ENCODE data around the gene SWSAP1.
A peak's percentile ranks its signal among the peaks of the same experiment; 100 is the strongest.

Gene SWSAP1

DNA sequence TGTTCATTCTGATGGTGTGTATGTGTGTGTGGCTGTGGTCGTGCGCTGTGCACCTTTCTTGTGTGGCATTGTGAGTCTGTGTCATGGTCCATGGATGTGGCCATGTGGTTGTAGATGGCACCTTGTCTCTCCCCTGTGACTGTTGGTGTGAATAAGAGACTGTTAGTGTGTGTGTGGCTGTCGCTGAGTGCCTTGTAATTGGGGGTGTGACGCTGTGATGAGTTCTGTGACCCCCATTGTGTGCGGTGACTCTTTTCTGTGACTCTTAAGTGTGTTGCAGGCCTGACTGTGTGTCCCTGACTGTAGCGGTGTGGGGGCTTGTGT is 18.4 kb upstream of the SWSAP1 start:
- TF ChIP-seq, protein P1, sequence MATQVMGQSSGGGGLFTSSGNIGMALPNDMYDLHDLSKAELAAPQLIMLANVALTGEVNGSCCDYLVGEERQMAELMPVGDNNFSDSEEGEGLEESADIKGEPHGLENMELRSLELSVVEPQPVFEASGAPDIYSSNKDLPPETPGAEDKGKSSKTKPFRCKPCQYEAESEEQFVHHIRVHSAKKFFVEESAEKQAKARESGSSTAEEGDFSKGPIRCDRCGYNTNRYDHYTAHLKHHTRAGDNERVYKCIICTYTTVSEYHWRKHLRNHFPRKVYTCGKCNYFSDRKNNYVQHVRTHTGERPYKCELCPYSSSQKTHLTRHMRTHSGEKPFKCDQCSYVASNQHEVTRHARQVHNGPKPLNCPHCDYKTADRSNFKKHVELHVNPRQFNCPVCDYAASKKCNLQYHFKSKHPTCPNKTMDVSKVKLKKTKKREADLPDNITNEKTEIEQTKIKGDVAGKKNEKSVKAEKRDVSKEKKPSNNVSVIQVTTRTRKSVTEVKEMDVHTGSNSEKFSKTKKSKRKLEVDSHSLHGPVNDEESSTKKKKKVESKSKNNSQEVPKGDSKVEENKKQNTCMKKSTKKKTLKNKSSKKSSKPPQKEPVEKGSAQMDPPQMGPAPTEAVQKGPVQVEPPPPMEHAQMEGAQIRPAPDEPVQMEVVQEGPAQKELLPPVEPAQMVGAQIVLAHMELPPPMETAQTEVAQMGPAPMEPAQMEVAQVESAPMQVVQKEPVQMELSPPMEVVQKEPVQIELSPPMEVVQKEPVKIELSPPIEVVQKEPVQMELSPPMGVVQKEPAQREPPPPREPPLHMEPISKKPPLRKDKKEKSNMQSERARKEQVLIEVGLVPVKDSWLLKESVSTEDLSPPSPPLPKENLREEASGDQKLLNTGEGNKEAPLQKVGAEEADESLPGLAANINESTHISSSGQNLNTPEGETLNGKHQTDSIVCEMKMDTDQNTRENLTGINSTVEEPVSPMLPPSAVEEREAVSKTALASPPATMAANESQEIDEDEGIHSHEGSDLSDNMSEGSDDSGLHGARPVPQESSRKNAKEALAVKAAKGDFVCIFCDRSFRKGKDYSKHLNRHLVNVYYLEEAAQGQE (IDR thresholded peaks at IDR 0.05; ENCODE audit: insufficient read depth in 1 of 2, low read depth in 2 of 2, low read length in 2 of 2), result no peak
- TF ChIP-seq FOXP2 (optimal IDR thresholded peaks at IDR 0.05; ENCODE audit: borderline replicate concordance, extremely low read depth, extremely low read length, insufficient read depth) (no peak), TAF1 (IDR thresholded peaks at IDR 0.05; ENCODE audit: borderline replicate concordance, insufficient read depth, low read length) (no peak), SIN3A (IDR thresholded peaks at IDR 0.05; ENCODE audit: borderline replicate concordance, insufficient read depth, low read length) (no peak), POLR2AphosphoS5 (IDR thresholded peaks at IDR 0.05; ENCODE audit: low read depth, low read length) (no peak)

DNA sequence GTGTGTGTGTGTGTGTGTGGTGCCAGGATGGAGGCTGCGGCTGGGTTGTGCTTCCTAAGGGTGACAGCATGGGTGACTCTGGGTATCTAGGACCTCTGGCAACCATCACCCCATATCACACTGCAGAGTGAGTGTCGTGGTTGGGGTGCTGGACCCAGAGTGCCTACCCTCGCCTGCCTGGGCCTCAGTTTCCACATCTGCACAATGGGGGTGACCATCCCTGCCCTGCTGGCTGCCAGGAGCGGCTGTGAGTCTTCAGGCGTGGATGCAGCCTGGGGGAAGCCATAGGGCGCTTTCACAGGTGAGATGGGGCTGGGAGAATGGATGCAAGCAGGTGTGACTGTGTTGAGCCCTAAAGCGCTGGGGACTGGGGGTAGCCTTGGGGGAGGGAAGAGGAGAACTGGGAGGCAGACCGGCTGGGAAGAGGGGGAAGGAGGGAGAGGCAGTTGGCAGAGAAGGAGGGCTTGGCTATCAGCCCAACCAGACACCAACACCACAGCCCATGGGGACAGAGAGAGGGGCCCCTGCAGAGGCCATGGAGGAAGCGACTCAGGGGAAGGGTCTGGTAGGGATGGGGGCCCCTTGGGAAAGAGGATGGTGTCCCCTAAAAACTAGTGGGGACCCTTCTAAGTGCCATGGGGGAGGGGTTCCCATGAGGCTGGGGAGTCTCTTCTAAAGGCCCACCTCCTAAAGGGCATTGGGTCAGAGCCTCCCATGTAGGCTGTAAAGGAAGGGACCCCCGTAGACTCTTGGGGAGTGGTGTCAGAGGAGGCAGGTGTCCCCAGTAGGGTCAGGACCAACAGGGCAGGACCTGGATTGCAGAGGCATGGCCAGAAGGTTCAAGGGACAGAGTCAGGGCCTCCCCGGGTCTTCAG is 17.6 kb upstream of the SWSAP1 start:
- TF ChIP-seq TAF1 (IDR thresholded peaks at IDR 0.05; ENCODE audit: borderline replicate concordance, insufficient read depth, low read length) (no peak), POLR2AphosphoS5 (IDR thresholded peaks at IDR 0.05; ENCODE audit: low read depth, low read length) (no peak), FOXP2 (optimal IDR thresholded peaks at IDR 0.05; ENCODE audit: borderline replicate concordance, extremely low read depth, extremely low read length, insufficient read depth) (no peak)
- TF ChIP-seq, protein P1 (IDR thresholded peaks at IDR 0.05; ENCODE audit: insufficient read depth in 1 of 2, low read depth in 2 of 2, low read length in 2 of 2), result no peak

DNA sequence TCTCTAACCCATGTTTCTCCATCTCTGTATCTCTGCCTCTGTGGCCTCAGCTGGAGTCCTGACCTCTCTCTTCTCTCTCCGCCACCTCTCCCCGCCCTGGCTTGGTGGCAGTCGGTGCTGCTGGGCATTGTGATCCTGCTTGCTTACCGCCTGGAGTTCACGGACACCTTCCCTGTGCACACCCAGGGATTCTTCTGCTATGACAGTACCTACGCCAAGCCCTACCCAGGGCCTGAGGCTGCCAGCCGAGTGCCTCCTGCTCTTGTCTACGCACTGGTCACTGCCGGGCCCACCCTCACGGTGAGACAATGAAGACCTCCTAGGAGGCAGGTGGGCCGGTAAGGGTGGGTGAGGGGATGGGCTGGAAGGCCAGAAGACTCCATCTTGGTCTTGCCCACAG is 15.0 kb upstream of the SWSAP1 start:
- TF ChIP-seq SIN3A (IDR thresholded peaks at IDR 0.05; ENCODE audit: borderline replicate concordance, insufficient read depth, low read length) (no peak), POLR2AphosphoS5 (IDR thresholded peaks at IDR 0.05; ENCODE audit: low read depth, low read length) (no peak), TAF1 (IDR thresholded peaks at IDR 0.05; ENCODE audit: borderline replicate concordance, insufficient read depth, low read length) (no peak), FOXP2 (optimal IDR thresholded peaks at IDR 0.05; ENCODE audit: borderline replicate concordance, extremely low read depth, extremely low read length, insufficient read depth) (no peak)
- TF ChIP-seq, protein P1 (IDR thresholded peaks at IDR 0.05; ENCODE audit: insufficient read depth in 1 of 2, low read depth in 2 of 2, low read length in 2 of 2), result no peak

DNA sequence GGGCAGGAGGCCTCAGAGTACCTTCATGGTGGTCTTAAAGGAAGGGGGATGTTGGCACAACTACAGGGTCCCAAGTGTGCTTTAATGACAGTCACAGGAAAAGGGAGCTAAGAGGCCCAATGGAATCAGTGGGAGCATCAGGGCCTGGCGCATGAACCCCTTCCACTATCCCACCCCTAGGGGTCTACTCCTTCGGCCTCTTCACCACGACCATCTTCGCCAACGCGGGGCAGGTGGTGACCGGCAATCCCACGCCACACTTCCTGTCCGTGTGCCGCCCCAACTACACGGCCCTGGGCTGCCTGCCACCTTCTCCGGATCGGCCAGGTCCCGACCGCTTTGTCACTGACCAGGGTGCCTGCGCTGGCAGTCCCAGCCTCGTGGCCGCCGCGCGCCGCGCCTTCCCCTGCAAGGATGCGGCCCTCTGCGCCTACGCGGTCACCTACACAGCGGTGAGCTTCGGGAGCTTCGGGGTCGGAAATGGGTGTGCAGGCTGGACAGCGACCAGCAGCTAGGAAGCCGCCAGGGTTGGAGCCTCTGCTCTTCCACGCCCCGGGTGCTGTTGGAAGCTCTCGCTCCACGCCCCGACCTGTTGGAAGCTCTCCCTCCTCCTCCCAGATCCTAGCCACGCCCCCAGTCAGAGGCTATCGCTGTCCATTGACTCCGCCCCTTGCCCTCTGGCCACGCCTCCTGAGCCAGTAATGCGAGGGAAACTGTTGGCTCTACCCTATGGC is 13.3 kb upstream of the SWSAP1 start:
- TF ChIP-seq SIN3A (IDR thresholded peaks at IDR 0.05; ENCODE audit: borderline replicate concordance, insufficient read depth, low read length), result no peak
- no peak for TF ChIP-seq TAF1 (IDR thresholded peaks at IDR 0.05; ENCODE audit: borderline replicate concordance, insufficient read depth, low read length)
- TF ChIP-seq FOXP2 (optimal IDR thresholded peaks at IDR 0.05; ENCODE audit: borderline replicate concordance, extremely low read depth, extremely low read length, insufficient read depth), result no peak
- TF ChIP-seq POLR2AphosphoS5 (IDR thresholded peaks at IDR 0.05; ENCODE audit: low read depth, low read length), result no peak
- TF ChIP-seq, protein P1 (IDR thresholded peaks at IDR 0.05; ENCODE audit: insufficient read depth in 1 of 2, low read depth in 2 of 2, low read length in 2 of 2), result peak in 1 of 2 experiments; percentile 77; a peak in 2 of 4 replicates

Measured in PFSK-1 (cell line).